Astrocyte of the hippocampus (primary cell): ENCODE results near the gene FADS1.

Source experiments
- DNase-seq: peaks from one replicate; pipeline ENCODE4 v3.0.0; 2011; ENCODE audit warnings: low read depth, low spot score

The FADS1 gene

DNA sequence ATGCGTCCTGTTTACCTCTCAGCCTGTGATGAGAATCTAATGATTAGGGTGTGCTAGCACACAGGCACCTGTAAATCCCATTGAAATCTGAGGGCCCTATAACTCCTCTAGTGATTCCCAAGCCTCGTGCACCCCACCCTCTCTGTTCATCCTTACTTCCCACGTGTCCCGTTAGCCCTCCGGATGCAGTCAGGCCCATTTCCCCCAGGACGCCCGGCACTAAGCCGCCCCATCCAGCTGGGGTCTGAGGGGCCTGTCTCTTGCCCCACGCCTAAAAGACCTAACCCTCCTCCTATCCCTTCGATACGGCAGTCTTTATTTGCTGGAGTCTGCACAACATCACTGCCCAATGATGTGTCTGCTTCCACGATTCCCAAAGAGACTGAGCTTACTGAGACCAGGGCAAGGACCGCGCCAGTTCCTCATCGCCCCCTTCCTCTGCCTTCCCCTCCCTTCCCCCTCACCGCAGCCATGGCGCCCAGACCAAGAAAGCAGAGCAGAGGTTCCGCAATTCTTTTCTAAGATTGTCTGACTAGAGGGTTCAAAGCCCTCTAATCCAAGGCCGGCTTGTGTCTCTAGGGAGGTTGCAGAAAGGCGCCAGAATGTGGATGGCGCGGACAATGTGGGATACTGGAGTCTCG, 10.2 kb upstream of the FADS1 start:
- DNase-seq: no peak

GRCh38 chr11:61820174-61820573, 3.4 kb upstream of the FADS1 start:
- DNase-seq: no peak

DNA sequence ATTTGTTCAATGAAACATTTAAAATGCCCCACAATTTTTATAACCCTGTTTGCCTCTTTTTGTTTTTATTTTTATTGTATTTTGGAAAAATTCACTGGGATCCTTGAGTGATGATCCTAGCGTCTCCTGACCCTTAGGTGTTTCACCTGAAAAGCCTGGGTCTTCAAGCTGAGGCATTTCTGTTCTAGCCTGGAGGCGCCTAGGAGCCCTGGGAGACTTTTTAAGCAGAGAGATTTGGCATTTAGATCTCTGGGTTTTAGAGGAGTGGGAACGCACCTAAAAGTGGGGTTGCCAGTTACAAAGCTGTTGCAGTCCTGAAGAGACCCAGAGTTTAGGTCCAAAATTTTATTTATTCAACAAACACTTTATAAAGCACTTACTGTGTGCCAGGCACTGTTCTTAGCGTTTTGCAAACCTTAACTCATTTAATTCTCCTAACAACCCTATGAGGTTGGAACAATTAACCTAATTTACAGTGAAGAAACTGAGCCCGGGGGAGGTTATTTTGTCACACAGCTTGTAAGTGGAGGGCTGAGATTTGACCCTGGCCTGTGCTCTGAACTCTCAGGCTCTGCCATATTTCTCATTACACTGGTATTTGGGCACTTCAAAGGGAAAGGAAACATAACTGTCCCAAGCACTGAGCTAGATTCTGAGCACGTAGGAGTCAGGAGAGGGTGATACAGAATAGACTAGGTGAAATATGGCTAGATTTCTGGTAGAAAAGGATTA, 834 bp upstream of the FADS1 start:
- DNase-seq: no peak

DNA sequence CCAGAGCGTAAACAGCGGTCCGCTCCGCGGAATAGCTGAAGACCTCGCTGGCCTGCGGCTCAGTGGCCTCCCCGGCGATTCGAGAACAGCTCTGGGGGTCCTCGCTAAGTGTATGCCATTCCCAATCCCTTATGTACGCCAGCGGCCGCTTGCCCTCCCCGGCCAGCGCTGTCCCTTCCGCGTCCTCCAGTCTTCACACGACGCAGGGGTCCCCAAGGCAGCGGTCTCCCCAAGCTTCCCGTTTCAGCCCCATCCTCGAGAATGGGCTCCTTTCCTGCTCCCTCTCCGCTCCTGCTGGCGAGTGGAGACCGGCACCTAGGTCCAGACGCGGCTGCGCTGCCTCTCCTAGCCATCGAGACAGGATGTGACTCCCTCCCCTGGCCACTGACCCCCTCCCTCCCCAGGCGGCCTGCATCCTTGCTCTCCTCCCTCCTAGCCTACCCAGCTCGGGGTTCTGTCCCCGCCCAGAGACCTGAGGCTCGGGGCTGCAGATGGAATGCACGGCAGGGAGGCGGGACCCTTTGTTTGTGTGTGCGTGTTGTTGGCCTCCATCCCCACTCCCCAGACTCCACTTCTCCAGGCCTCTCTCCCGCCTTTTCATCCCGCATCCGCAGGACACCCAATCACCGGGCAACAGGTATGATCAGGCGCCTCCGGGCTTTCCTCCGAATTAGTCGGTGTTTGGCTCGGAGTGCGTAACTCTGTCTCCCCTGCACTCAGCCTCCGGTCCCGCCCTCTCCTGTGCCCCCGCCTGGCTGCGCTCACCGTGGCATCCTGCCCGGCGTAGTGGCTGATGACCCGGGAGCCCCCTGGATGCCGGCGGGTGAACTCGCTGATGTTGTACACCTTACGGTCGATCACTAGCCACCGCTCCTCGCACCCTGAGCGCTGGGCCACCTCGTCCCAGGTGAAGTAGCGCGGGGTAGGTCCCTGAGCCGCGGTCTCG, 740 bp downstream of the FADS1 start:
- DNase-seq: peak; percentile 82

DNA sequence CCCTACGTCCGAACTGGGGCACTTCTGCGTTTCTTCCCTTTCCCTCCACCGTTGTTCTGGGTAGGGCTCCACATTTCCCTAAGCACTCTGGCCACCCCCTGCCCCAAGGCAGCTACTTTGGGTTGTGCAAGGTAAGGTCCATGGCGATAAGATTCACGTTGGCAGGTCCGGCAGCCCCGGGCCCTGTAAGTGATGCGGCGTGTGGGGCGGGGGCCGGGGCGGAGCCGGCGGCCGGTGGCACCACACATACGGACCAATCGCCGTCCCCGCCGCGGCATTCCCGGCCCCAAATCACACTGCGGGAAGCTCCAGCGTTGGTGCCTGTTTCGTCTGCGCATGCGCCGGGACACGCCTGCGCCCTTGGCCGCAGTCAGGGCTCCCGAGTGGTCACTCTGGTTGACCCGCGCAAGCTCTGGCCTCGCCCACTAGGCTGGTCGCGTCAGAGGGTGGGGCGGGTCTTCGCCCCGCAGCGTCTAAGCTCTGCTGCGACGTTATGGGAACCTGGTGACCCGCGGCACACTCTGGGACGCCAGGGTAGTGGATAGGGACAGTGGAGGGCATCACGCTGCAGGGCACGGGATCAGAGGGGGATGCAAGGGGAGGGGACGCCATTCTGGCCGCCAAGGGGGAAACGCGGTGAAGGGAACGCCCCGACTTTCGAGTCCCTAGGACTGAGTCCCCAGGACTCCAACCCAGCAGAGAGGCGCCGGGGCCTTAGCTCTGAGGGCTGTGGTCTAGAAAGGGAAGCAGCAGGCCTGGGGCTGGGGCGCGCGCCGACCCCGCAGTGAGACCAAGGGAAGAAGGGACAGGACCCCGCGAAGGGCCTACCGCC, 1.6 kb downstream of the FADS1 start:
- peak; percentile 97 for DNase-seq

DNA sequence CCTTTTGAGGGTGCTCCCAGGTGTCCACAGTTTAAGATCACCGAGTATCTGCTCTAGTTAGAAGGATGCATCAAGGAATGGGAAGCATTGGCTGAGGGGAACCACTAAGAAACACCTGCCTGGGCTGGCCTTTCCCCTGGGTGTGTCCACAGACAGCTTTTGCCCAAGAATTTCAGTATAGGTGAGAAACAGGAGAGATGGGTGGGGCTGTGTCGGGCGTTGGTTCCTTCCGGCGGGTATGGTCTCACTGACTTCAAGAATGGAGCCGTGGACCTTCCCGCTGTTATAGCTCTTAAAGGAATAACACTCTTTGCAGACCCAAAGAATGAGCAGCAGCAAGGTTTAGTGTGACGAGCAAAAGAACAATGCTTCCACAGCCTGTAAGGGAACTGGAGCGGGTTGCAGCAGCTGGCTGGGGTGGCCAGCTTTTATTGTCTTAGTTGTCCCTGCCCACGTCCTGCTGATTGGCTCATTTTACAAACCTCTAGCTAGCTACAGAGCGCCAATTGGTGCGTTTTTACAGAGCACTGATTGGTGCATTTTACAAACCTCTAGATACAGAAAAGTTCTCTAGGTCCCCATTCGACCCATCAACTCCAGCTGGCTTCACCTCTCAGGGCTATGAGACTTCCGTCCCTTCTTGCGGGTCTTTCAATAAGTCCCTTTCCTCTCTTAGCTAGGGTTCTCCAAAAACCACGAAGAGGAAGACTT, 2.4 kb downstream of the FADS1 start:
- peak; percentile 39 for DNase-seq

DNA sequence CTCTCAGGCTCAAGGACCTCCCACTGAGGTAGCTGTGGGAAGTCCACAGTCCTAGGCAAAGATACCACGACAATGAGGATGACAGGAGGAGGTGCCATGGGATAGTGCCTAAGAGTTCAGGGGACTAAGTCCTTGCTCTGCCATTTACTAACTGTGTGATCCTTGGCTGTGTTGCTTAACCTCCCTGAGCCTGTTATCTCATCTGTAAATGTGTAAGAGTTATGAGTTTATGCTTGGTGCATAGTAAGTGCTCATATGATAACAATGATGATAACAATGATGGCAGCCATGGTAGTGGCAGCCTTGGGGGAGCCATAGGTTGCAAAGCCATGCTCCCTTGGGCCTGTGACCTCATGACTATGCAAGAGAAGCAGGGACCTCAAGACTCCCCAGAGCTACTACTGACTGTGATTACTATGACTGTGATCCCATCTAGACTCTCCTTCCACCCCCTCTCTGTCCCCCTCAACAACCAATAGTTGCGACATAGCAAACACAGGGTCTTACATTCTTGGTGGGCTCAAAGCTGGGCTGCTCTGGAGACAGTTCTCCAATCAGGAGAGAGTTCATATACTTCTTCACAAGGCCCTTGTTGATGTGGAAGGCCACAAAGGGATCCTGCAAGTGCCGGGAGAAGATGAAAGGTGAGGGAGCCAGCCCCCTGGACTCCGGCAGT, 3.9 kb downstream of the FADS1 start:
- no peak for DNase-seq

DNA sequence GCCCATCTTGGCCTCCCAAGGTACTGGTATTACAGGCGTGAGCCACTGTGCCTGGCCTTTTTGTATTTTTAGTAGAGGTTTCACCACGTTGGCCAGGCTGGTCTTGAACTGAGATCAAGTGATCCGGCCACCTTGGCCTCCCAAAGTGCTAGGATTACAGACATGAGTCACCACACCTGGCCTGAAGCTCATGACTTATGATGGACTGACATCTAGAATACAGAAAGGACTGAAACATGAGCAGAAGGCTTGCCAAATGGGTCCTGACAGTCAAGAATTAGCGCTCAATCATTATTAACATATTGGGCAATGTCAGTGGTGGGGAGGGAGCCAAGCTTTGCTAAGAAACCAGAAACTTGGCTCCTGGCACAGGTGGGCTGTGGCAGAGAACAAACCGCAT, 5.0 kb downstream of the FADS1 start:
- no peak for DNase-seq

GRCh38 chr11:61810671-61811175, 6.1 kb downstream of the FADS1 start:
- no peak for DNase-seq

DNA sequence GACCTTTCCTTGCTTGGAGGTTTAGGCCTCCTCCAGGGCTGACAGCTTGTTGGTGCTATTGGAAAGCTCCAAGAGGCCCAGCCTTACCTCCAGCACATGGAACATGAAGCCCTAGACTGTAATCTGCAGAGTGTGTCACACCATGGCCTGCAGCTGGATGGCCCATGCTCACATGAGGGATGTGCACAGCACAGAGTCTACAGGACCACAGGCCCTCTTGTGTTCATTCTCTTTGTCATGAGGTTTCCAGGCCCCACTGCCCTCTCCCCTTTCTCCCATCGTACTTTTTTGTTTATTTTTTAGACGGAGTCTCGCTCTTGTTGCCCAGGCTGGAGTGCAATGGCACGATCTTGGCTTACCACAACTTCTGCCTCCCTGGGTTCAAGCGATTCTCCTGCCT, 10.0 kb downstream of the FADS1 start:
- DNase-seq: no peak

DNA sequence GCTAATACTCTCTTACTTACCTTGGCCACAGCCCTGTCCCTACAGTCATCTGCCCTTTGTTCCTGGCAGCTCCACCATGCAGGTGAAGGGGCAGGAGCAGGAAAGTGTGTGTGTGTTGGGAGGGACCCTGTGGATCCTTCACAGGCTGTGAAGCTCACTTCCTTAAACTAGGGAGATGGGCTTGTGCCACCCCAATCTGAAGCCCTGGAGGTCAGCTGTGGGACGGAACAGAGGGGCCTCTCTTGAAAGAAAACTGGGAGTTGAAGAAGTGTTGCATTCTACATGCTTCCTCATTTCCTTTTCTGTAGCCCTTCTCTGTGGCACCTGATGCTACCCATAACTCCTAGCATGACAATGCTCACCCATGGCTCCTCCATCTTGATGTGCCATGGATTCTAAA, 11.7 kb downstream of the FADS1 start:
- no peak for DNase-seq

DNA sequence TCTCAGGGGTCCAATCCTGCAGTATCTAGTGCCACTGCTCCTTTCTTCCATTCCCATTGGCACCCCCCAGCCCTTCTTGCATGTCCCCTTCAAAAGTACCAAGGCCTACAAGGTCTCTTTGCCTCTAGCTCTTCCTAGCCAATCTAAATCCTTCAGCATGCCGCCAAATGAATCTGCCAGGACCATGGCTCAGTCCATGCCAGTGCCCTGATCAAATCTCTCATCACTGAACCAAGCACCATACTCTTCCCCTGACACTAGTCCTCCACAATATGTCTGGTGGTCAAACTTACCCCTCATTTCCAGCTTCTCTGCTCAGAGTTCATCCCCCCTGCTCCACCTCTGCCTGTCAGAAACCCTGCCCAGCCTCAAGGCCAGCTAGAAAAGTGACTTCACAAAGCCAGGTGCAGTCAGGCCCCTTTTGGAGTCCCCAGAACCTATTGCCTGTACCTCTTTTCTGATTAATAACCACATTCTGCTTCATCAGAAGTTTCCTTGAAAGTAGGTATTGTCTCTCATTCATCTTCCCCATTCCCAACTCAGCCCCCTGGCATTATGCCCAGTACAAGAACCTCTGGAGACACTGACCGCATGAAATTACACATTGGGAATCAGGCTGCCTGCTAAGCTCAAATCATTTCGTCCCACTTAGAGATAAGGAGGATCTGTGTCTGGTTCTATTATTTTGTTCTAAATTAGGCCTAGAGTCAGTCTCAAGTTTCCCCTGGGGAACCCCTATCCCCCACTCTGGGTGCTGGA, 12.7 kb downstream of the FADS1 start:
- DNase-seq: peak; percentile 43

DNA sequence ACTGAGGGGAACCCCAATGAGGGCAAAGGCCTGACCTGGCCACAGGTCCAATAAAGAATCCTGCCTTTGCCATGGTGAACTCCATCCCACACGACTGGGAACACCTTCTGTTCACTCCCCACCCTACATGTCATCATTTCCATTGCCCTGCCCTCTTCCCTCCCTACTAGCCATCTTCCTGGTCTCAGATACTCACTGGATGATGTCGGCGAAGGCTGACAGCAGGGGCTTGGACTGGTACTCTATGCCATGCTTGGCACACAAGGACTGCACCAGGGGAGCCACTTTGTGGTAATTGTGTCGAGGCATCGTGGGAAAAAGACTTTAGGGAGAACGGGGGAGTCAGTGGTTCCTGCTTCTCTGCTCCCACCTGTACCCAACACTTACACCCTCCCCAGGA, 14.2 kb downstream of the FADS1 start:
- DNase-seq: no peak

DNA sequence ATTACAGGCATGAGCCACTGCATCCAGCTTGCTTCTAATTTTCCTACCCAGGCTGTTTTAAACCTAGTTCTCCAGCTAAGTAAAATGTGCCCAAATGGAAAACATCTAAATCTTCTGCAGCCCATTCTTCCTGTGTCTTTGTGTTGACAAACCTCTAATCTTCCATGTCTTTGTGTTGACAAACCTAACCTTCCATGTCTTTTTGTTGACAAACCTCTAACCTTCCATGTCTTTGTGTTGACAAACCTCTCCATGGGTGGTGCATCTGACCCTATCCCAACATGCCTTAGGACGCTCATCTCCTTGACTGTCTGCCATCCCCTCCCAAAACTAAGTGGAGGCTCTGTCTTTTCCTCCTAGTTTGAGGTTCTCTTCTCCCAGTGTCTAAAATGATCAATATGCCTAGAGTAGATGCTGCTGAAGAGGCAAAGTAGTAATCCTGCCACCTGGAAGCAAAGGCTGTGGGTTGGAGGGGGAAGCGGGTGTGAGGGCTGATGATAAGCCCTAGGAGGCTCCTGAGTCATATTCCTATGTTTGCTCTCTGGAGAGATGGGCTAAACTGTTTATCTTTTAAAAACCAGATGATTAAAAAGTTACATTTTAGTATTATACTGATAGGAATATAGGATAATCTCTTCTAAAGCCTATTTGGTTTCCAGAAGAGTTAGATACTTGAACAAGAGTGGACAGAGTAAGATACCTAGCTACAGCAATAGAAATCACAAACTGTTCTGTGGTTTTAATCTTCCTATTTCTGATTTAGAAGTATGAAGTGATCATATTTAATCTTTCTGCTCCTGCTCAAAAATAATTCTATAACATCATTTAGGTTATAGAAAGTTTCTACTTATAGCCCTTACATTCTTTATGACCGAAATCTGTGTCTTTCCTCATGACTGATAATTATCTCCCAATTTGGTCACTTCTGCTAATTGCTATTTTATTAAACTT, 16.2 kb downstream of the FADS1 start:
- DNase-seq: no peak

DNA sequence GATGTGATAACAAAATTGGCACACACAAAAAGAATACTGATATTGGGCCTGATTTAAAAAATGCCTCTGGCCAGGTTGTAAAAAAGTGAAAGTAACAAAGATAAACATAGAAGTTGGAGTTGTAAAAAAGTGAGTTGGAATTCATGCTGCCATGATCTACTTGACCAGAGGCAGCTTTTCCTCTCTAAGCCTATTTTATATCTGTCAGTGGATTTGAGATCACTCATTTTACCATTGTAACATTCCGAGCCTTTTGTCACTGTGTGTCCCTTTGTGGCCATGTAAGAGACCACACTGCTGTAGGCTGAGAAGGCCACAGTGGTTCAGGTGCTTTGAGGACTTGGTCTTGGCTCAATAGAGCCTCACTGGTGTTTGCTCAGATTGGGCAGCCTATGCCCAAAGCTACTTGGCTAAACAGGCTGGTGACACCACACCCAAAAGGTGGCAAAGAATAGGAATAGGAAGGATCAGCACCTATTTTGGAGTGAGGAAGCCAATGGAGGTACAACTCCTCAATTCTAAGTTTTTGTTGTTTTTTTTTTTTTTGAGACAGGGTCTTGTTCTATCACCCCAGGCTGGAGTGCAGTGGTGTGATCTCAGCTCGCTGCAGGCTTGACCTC, 17.0 kb downstream of the FADS1 start:
- no peak for DNase-seq

GRCh38 chr11:61797263-61797944, 19.4 kb downstream of the FADS1 start:
- DNase-seq: peak; percentile 90

- DNase-seq: no peak
These were observed 20.8 kb downstream of the FADS1 start for GRCh38 chr11:61795876-61796526.
